HL-60/S4 (cell line): ENCODE results near the gene NKD2.
"Not testable (repeated sequence)": the region's sequence is repeated elsewhere in the genome, so short reads cannot be mapped to it uniquely, and the experiment has no call there.

Experiments used
- in situ Hi-C: fragments of 300-500 bp; cut with MboI; formaldehyde crosslinking; loops from 2 replicates; pipeline ENCODE4 v1.14.3; 2022; ENCODE audit warnings: low sequenced_read_pairs

NKD2 gene

GRCh38 chr5:1066676-1067075 lies 58.1 kb downstream of the NKD2 start:
- in situ Hi-C loops, result no loop called here

GRCh38 chr5:1067141-1068121 lies 58.8 kb downstream of the NKD2 start:
- in situ Hi-C loops, result no loop called here

- in situ Hi-C loops, result no loop called here
Observed at GRCh38 chr5:1068204-1068894, 59.7 kb downstream of the NKD2 start.

- in situ Hi-C loops, result no loop called here
Observed at GRCh38 chr5:1068895-1069719, 60.5 kb downstream of the NKD2 start.

GRCh38 chr5:1069720-1070088 lies 61.1 kb downstream of the NKD2 start:
- in situ Hi-C loops, result no loop called here

- in situ Hi-C loops, result no loop called here
Observed at GRCh38 chr5:1073239-1074102, 64.9 kb downstream of the NKD2 start.

GRCh38 chr5:1074226-1074625 lies 65.6 kb downstream of the NKD2 start:
- in situ Hi-C loops, result no loop called here

- in situ Hi-C loops, result no loop called here
Observed at GRCh38 chr5:1074816-1075554, 66.4 kb downstream of the NKD2 start.

GRCh38 chr5:1075555-1075881 lies 66.9 kb downstream of the NKD2 start:
- in situ Hi-C loops, result no loop called here

- in situ Hi-C loops, result no loop called here
Observed at GRCh38 chr5:1075931-1076330, 67.3 kb downstream of the NKD2 start.

- in situ Hi-C loops, result no loop called here
Observed at GRCh38 chr5:1076406-1076805, 67.8 kb downstream of the NKD2 start.

GRCh38 chr5:1077026-1077425 lies 68.4 kb downstream of the NKD2 start:
- in situ Hi-C loops, result no loop called here

- in situ Hi-C loops, result no loop called here
Observed at GRCh38 chr5:1077491-1078020, 69.0 kb downstream of the NKD2 start.

GRCh38 chr5:1078206-1078605 lies 69.6 kb downstream of the NKD2 start:
- in situ Hi-C loops, result no loop called here

- in situ Hi-C loops, result no loop called here
Observed at GRCh38 chr5:1078851-1079250, 70.2 kb downstream of the NKD2 start.

GRCh38 chr5:1079486-1079885 lies 70.9 kb downstream of the NKD2 start:
- in situ Hi-C loops, result no loop called here

GRCh38 chr5:1079961-1080360 lies 71.4 kb downstream of the NKD2 start:
- in situ Hi-C loops, result no loop called here

GRCh38 chr5:1080432-1080831 lies 71.8 kb downstream of the NKD2 start:
- in situ Hi-C loops, result no loop called here

- in situ Hi-C loops, result no loop called here
Observed at GRCh38 chr5:1081519-1081918, 72.9 kb downstream of the NKD2 start.

- in situ Hi-C loops, result not testable (repeated sequence)
Observed at GRCh38 chr5:1083026-1083425, 74.4 kb downstream of the NKD2 start.
